HG02623 (cell line): Measurements from ENCODE around the gene PGA5.
"Not testable (repeated sequence)": the region's sequence is repeated elsewhere in the genome, so short reads cannot be mapped to it uniquely, and the experiment has no call there.

Source experiments
- ATAC-seq: cut with Tn5 transposase; IDR thresholded peaks from one replicate; pipeline ENCODE4 v1.9.1; 2021; ENCODE audit warnings: moderate library complexity; ENCODE audit not compliant: unreplicated experiment

The PGA5 gene

GRCh38 chr11:61240875-61241274 lies at the start of gene PGA5:
PGA5 (plus strand) TSS chr11:61241175; CDS start chr11:61241227, 52 bp downstream.
- not testable (repeated sequence) for ATAC-seq

- no peak for ATAC-seq
These were observed 47.4 kb upstream of the PGA5 start for GRCh38 chr11:61193596-61193995.

- ATAC-seq: no peak
These were observed 46.8 kb upstream of the PGA5 start for GRCh38 chr11:61194169-61194671.

- ATAC-seq: no peak
These were observed 45.8 kb upstream of the PGA5 start for GRCh38 chr11:61194981-61195695.

GRCh38 chr11:61195719-61196118 lies 45.3 kb upstream of the PGA5 start:
- ATAC-seq: no peak

GRCh38 chr11:61198361-61198760 lies 42.6 kb upstream of the PGA5 start:
- ATAC-seq: no peak

GRCh38 chr11:61198948-61199523 lies 41.9 kb upstream of the PGA5 start:
- no peak for ATAC-seq

- ATAC-seq: no peak
These were observed 39.5 kb upstream of the PGA5 start for GRCh38 chr11:61201476-61201875.

GRCh38 chr11:61202950-61203746 lies 37.8 kb upstream of the PGA5 start, which contains the start of gene PGA3:
PGA3 (plus strand) TSS chr11:61203515; CDS start chr11:61203565, 50 bp downstream.
- not testable (repeated sequence) for ATAC-seq

GRCh38 chr11:61203873-61204272 lies 37.1 kb upstream of the PGA5 start:
- not testable (repeated sequence) for ATAC-seq

- ATAC-seq: not testable (repeated sequence)
These were observed 36.4 kb upstream of the PGA5 start for GRCh38 chr11:61204502-61205059.

- not testable (repeated sequence) for ATAC-seq
These were observed 33.2 kb upstream of the PGA5 start for GRCh38 chr11:61207636-61208310.

- not testable (repeated sequence) for ATAC-seq
These were observed 30.3 kb upstream of the PGA5 start for GRCh38 chr11:61210629-61211028.

- ATAC-seq: not testable (repeated sequence)
These were observed 29.5 kb upstream of the PGA5 start for GRCh38 chr11:61211327-61211952.

- not testable (repeated sequence) for ATAC-seq
These were observed 28.8 kb upstream of the PGA5 start for GRCh38 chr11:61212202-61212601.

GRCh38 chr11:61213711-61214324 lies 27.2 kb upstream of the PGA5 start:
- ATAC-seq: not testable (repeated sequence)

- not testable (repeated sequence) for ATAC-seq
These were observed 22.7 kb upstream of the PGA5 start for GRCh38 chr11:61218306-61218705.

GRCh38 chr11:61219016-61219415 lies 22.0 kb upstream of the PGA5 start:
- not testable (repeated sequence) for ATAC-seq

- not testable (repeated sequence) for ATAC-seq
These were observed 18.9 kb upstream of the PGA5 start, which contains the start of gene PGA4 for GRCh38 chr11:61222047-61222446. PGA4 (plus strand) TSS chr11:61222347; CDS start chr11:61222401, 54 bp downstream.
